IPS-20b (cell line): ENCODE results near the gene APOA1.

Experiments
- H3K27ac ChIP-seq: one replicate; pipeline ENCODE4 v1.5.1; 2013; ENCODE audit warnings: low read length
- H3K27me3 ChIP-seq: 2 replicates; pipeline ENCODE4 v1.6.1; 2013; ENCODE audit warnings: mild to moderate bottlenecking, low read length, inconsistent platforms; ENCODE audit not compliant: insufficient read depth
- H3K36me3 ChIP-seq: 2 replicates; pipeline ENCODE4 v1.6.1; 2013; ENCODE audit warnings: low read depth, mild to moderate bottlenecking, inconsistent platforms, low read length, moderate library complexity; ENCODE audit not compliant: insufficient read depth
- H3K4me1 ChIP-seq: 2 replicates; pipeline ENCODE4 v1.6.1; 2013; ENCODE audit warnings: mild to moderate bottlenecking, control low read depth, inconsistent platforms, low read length, moderate library complexity; ENCODE audit not compliant: insufficient read depth
- H3K4me3 ChIP-seq: 2 replicates; pipeline ENCODE4 v1.5.1; 2013; ENCODE audit warnings: mild to moderate bottlenecking, low read length, inconsistent platforms
- H3K9ac ChIP-seq: 2 replicates; pipeline ENCODE4 v1.6.1; 2013; ENCODE audit warnings: low read depth, mild to moderate bottlenecking, inconsistent platforms, low read length, moderate library complexity
- H3K9me3 ChIP-seq: 2 replicates; pipeline ENCODE4 v1.6.1; 2013; ENCODE audit warnings: mild to moderate bottlenecking, low read depth, low read length, inconsistent platforms; ENCODE audit not compliant: insufficient read depth

The APOA1 gene

DNA sequence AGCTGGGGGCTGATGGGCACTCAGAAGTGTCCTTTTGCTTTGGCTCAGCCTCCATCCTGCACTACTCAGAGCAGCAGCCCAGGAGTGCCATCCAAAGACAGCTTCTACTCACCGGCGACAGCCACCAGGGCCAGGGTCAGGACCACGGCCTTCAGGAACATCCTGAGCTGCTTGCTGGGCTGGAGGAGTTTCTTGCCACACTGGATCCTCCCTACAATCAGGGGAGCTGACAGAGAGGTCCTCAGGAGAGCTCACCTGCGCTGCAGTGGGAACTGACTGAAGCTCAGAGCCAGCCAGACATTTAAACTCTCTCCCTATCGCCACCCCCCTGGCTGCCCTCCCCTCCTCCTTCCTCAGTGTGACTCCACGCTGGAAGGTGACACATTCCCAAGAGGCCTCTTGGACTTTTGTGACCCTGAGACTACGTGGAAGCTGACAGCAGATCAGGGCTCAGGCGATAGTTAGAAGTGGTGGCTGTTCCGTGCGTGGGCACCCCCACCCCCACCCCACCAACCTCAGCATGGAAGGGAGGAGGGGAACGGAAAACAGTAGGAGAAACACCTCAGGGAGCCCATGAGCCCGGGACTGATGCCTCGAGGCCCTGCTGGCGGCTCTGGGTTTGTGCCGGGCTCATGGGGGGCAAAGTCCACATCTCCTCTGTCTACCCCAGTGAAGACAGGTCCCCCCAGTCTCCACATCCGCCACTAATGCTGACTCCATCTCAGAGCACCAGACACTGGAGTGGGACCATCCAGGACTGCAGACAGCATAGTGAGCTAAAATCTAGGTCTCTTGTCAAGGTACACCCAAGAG, 14.2 kb downstream of the APOA1 start, which contains the start of gene APOA4:
Gene APOA4 (minus strand): TSS at position 274 of the 813 bp plus-strand sequence. CDS start 113 bp downstream, at position 161.
- no peak within 1 kb of the TSS for H3K4me3 ChIP-seq
- H3K27me3 ChIP-seq: no peaks in the 10 kb centered on the region
- H3K36me3 ChIP-seq: no peaks in the 10 kb centered on the region
- no peak within 1 kb of the TSS for H3K27ac ChIP-seq
- no peaks in the 10 kb centered on the region for H3K9me3 ChIP-seq
- H3K4me1 ChIP-seq: no peaks in the 10 kb centered on the region
- H3K9ac ChIP-seq: no peak within 1 kb of the TSS

DNA sequence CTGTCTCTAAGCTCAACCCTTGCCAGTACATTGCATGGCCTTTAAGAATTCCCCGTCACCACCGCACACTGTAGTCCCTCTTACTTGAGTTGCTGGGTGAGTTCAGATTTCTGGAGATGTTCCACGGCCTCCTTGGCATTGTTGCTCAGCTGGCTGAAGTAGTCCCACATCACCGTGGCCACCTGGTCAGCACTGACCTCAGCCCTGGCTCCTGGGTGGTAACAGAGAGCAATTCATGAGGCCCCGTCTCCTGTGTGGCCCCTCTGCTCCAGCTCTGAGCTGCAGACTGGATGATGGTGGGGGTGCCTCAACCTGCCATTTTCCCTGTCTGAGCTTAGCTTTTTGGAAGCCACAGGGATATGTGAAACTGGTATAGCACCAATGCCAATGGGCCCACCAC, 14.8 kb downstream of the APOA1 start:
- Histone ChIP-seq H3K9me3 (no peaks in the 10 kb centered on the region), H3K27ac (no peak overlapping the region), H3K4me1 (no peaks in the 10 kb centered on the region), H3K4me3 (no peak overlapping the region), H3K9ac (no peak overlapping the region), H3K36me3 (no peaks in the 10 kb centered on the region), H3K27me3 (no peaks in the 10 kb centered on the region)

DNA sequence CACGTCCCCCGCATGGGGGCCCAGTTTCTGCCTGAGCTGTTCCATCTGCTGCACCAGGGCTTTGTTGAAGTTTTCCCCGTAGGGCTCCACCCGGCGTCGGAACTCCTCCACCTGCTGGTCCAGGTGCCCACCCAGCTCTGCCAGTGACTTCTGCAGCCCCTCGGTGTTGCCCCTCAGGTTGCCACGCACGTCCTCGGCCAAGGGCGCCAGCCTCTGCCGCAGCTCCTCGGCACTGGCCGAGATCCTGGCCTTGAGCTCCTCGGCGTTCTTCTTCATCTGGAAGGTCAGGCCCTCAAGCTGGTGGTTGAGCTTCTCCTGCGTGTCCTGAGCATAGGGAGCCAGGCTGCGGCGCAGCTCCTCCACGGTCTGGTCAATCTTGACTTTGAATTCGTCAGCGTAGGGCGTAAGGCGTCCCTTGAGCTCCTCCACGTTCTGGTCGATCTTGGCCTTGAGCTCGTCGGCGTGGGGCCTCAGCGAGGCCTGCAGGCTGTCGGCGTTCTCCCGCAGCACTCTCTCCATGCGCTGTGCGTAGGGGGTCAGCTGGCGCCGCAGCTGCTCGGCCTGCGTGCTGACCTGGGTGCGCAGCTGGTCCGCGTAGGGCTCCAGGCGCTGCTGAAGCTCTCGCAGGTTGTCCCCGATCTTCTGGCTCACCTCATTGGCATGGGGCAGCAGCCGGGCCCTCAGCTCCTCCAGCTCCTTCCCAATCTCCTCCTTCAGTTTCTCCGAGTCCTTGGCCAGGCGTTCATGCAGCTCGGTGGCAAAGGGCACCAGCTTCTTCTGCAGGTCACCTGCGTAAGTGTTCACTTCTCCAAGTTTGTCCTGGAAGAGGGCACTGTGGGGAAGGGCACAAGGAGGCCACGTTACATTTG, 16.1 kb downstream of the APOA1 start:
- H3K4me3 ChIP-seq: no peak overlapping the region
- H3K9ac ChIP-seq: no peak overlapping the region
- H3K27me3 ChIP-seq: no peaks in the 10 kb centered on the region
- no peaks in the 10 kb centered on the region for H3K36me3 ChIP-seq
- H3K9me3 ChIP-seq: no peaks in the 10 kb centered on the region
- no peak overlapping the region for H3K27ac ChIP-seq
- no peaks in the 10 kb centered on the region for H3K4me1 ChIP-seq

DNA sequence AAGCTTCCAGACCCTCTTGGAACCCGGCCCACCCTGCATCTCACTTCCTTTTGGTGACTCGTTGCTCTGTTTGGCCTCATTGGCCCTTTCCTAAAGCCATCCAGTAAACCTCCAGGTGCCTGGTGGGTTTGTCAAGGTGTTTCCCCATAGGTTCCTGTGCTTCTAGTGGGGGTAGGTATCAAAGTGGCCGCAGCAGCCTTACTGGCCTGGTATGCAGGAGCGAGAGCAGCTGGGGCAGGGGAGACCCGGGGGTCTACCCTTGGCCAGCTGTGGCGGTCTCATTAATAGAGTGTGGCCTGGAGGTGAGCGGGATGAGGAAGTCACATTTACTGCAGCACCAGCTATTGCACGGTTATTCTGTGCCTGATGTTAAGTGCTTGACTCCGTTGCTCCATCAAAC, 18.4 kb downstream of the APOA1 start:
- Histone ChIP-seq H3K27ac (no peak overlapping the region), H3K9me3 (no peaks in the 10 kb centered on the region), H3K4me1 (no peaks in the 10 kb centered on the region), H3K4me3 (no peak overlapping the region), H3K27me3 (no peaks in the 10 kb centered on the region), H3K36me3 (no peaks in the 10 kb centered on the region), H3K9ac (no peak overlapping the region)

DNA sequence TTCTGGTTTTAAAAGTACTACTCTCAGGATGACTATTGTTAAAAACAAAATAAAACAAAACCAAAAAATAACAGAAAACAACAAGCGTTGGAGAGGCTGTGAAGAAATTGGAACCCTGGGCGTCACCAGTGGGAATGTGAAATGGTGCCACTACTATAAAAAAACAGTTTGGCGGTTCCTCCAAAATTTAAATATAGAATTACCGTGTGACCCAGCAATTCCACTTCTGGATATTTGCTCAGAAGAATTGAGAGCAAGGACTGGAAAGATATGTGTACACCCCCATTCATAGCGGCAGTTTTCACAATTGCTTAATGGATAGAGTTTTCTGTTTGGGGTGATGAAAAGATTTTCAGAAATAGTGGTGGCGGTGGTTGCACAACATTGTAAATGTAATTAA, 22.9 kb downstream of the APOA1 start:
- Histone ChIP-seq H3K9me3 (no peaks in the 10 kb centered on the region), H3K4me1 (no peaks in the 10 kb centered on the region), H3K36me3 (no peaks in the 10 kb centered on the region), H3K27ac (no peak overlapping the region), H3K9ac (no peak overlapping the region), H3K4me3 (no peak overlapping the region), H3K27me3 (no peaks in the 10 kb centered on the region)

DNA sequence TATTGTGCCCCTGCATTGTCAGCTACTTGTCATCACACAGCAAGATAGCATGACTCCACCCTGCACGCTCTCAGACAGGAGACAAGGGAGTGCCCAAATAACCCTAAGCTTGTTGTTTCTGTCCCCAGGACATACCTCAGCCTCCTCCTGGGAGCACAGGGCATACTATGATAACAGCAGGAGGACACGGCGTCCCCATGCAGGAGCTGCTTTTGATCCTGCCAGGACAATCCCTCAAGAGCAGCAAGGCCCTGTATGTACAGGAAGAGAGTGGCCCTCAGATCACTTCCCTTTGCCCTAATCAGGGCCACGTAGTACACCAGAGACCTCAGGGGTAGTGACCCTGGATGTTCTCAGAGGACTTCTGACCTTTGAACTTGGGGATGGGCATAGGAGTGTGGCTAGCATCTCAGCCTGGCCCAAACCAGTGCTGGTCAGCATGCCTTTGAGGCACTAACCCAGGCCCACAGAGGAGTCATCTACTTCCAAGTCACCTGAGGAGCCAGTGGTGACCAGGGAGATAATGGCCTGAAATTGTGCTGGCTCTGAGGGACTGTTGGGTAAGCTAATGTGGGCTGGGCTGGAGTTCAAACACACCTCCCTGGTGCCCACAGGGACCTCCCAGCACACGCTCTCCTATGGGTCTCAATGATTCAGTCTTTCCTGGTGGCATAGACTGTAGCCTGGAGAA, 23.5 kb downstream of the APOA1 start:
- H3K27me3 ChIP-seq: no peaks in the 10 kb centered on the region
- no peak overlapping the region for H3K9ac ChIP-seq
- H3K9me3 ChIP-seq: no peaks in the 10 kb centered on the region
- H3K4me3 ChIP-seq: no peak overlapping the region
- H3K4me1 ChIP-seq: no peaks in the 10 kb centered on the region
- H3K27ac ChIP-seq: no peak overlapping the region
- no peaks in the 10 kb centered on the region for H3K36me3 ChIP-seq

DNA sequence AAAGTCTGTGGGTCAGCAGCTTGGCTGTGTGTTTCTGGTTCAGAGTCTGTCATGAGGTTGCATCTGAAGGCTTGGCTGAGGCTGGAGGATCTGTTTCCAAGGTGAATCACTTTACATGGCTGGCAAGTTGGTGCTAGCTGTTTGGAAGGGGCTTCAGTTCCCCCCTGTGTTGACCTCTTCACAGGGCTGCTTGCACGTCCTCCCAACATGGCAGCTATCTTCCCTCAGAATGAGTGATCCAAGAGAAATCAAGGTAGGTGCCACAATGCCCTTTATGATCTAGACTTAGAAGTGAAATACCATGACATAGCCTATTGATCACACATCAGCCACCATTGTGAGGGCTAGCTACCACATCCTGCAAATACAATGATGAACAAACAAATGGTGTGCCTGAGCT, 24.3 kb downstream of the APOA1 start:
- H3K4me1 ChIP-seq: no peaks in the 10 kb centered on the region

DNA sequence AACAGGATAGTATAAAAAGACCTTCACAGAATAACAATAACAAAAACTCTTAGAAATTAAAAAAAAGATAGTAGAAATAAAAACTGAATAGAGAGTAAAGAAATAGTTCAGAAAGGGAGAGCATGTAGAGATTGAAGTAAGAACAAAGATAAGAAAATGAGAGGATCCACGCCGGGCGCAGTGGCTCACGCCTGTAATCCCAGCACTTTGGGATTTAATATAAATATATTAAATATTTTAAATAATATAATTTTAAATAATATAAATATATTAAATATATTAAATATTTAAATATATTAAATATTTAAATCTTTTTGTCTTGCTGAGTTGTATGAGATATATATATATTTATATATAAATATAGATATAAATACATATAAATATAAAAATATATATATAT, 25.3 kb downstream of the APOA1 start:
- Histone ChIP-seq H3K27me3 (no peaks in the 10 kb centered on the region), H3K9ac (no peak overlapping the region), H3K27ac (no peak overlapping the region), H3K4me1 (no peaks in the 10 kb centered on the region), H3K36me3 (no peaks in the 10 kb centered on the region), H3K9me3 (no peaks in the 10 kb centered on the region), H3K4me3 (no peak overlapping the region)

More for the DNA sequence above, 24.3 kb downstream of the APOA1 start:
- H3K9ac ChIP-seq: no peak overlapping the region
- no peaks in the 10 kb centered on the region for H3K36me3 ChIP-seq
- no peak overlapping the region for H3K4me3 ChIP-seq
- no peak overlapping the region for H3K27ac ChIP-seq
- H3K9me3 ChIP-seq: no peaks in the 10 kb centered on the region
- no peaks in the 10 kb centered on the region for H3K27me3 ChIP-seq

DNA sequence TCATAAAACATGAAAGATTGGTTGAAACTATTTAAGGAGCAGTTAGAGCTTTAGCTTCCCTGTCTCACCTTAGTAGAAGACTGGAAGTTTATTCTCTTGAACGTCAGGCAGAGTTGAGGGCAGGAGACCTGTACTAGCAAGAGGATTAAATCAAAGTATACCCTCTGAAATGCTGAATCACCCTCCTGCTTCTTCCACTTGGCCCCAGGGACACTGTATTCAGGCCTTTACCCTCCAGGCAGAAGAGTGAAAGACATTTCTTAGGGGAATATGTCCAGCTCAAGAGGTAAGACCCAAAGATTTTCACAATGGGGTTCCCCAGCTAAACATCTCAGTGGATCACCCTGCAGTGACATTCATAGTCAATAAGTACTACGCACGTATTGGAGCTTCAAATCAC, 26.2 kb downstream of the APOA1 start:
- no peaks in the 10 kb centered on the region for H3K4me1 ChIP-seq
- H3K27ac ChIP-seq: no peak overlapping the region
- no peaks in the 10 kb centered on the region for H3K27me3 ChIP-seq
- no peaks in the 10 kb centered on the region for H3K36me3 ChIP-seq
- no peaks in the 10 kb centered on the region for H3K9me3 ChIP-seq
- no peak overlapping the region for H3K4me3 ChIP-seq
- H3K9ac ChIP-seq: no peak overlapping the region

DNA sequence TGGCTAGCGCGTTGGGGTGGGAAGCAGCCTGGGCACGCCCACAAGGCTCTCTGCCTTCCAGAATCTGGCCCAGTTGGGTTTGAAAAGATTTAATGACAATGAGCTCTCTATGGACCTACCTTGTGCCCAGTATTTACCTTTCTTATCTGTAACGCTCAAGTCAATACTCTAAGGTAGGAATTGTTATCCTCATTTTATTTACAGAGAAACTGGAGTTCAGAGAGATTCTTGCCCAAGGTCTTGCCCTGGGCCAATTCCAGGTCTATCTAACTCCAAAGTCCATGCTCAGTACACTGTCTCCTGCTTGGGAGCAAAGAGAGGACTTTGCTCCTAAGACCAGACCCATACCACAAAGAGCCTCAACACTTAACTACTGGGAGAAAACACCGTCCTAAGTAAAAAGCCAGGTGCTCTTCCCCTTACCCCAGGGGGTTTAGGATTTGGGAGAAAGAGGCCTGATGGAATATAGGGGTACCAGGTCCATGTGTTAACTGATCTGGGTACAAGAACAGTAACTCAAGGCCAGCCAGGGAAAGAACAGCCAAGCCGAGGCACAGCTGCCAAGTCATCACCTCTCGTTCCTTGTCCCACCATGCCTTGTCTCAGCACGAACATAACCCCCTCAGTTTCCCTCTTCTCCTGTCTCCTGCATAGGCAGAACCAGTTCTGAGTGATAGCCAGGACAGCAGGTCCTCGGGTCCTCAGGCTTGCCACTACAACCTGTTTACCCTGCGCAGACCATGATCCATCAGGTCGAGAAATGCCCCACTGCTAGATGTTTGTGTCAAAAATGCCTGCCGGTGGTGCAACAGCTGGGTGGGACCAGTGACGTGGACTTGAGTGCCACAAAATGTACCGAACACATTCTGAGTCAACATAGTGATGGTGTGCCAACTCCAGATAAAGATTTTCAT, 28.9 kb downstream of the APOA1 start:
- H3K4me3 ChIP-seq: no peak overlapping the region
- H3K27ac ChIP-seq: no peak overlapping the region
- H3K9me3 ChIP-seq: no peaks in the 10 kb centered on the region

More for the DNA sequence above, 28.9 kb downstream of the APOA1 start:
- Histone ChIP-seq H3K4me1 (no peaks in the 10 kb centered on the region), H3K36me3 (no peaks in the 10 kb centered on the region), H3K9ac (no peak overlapping the region), H3K27me3 (no peaks in the 10 kb centered on the region)
